ENCODE results near the gene TSPAN9. TPM values are rescaled to one million over a fixed set of nuclear protein-coding genes. Genes with fewer than 3 reads are reported as not detected.

The TSPAN9 gene
- total and polyA plus RNA-seq, 10 of the 15 experiments (the other 5 are each of a cell fraction or from before 2014, with no cell fraction given), result 0.03 to 1.0 (median 0.12) TPM; not detected in 5

DNA sequence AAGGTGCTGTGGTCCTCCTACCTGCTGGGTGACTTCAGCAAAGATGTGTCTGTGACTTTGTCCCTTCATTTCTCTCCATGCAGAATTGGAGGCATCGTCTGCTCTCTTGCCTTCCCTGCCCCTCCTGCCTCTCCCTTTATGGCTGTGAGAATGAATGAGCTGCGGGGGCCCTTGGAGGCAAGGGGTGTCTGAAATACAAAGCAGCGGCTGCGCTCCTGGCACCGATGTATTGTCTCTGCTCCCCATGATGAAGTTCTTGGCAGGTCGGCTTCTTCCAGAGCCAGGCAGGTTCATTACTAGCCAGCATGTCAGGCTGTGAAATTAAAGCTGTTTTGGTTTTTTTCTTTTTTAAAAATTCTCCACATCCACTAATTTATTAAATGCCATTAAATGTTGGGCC, 194.5 kb downstream of the TSPAN9 start:
- intact Hi-C loops (cut with micrococcal nuclease; ENCODE audit: unreplicated experiment), result no loop called here
- in situ Hi-C loops (cut with MboI), result loop anchor here (5.0 kb wide), 2 partner anchors 139 to 194 kb away; partner anchors contain the start of gene TSPAN9

More for the DNA sequence above, 194.5 kb downstream of the TSPAN9 start:
- FAIRE-seq, result no peak
- H3K4me3 ChIP-seq, result no peak overlapping the region
- ChIA-PET POLR2A (no interaction called here), RAD21 (ENCODE audit: unreplicated experiment) (no interaction called here), SMC1A (ENCODE audit: uncharacterized antibody, unreplicated experiment) (no interaction called here), CTCF (interaction anchor here (2.5 kb wide), 1 partner anchor 136 kb away, joined by 7 read pairs; no protein-coding TSS in a partner anchor)
- no peak overlapping the region for H2AFZ ChIP-seq (ENCODE audit: control insufficient read depth, low read depth, low read length)
- H3K36me3 ChIP-seq (ENCODE audit: control insufficient read depth in 2 of 2, insufficient read depth in 2 of 2, low read length in 1 of 2), result no peaks in the 10 kb centered on the region
- H3K9me3 ChIP-seq (replicated peaks; ENCODE audit: control insufficient read depth, insufficient read depth, low read length), result no peaks in the 10 kb centered on the region
- no peak for ATAC-seq
- H4K20me1 ChIP-seq (ENCODE audit: control insufficient read depth, insufficient read depth), result no peaks in the 10 kb centered on the region
- BruUV-seq (replicated peaks), result no TSS peak
- WGBS (ENCODE audit: insufficient coverage, insufficient replicate concordance, low lambda C conversion rate, missing lambda C conversion rate), result 48% methylated on average over 6 of the region's 6 CpGs
- H3K9ac ChIP-seq (ENCODE audit: control insufficient read depth, insufficient read depth, low read length), result no peak overlapping the region
- no peaks in the 10 kb centered on the region for H3K4me1 ChIP-seq (ENCODE audit: control insufficient read depth, insufficient read depth, low read length)
- no peaks in the 10 kb centered on the region; a peak in 2 of 4 replicates for H3K27me3 ChIP-seq (replicated peaks in 1 of 2; ENCODE audit: control insufficient read depth in 2 of 2, insufficient read depth in 2 of 2, low read length in 1 of 2)
- no peak overlapping the region for H3K4me2 ChIP-seq (ENCODE audit: control insufficient read depth, insufficient read depth)
- no peaks in the 10 kb centered on the region for H3K79me2 ChIP-seq (ENCODE audit: control insufficient read depth, insufficient read depth, low read length)
- no peak overlapping the region for H3K27ac ChIP-seq (ENCODE audit: control insufficient read depth, insufficient read depth)
- TF ChIP-seq, protein P1, sequence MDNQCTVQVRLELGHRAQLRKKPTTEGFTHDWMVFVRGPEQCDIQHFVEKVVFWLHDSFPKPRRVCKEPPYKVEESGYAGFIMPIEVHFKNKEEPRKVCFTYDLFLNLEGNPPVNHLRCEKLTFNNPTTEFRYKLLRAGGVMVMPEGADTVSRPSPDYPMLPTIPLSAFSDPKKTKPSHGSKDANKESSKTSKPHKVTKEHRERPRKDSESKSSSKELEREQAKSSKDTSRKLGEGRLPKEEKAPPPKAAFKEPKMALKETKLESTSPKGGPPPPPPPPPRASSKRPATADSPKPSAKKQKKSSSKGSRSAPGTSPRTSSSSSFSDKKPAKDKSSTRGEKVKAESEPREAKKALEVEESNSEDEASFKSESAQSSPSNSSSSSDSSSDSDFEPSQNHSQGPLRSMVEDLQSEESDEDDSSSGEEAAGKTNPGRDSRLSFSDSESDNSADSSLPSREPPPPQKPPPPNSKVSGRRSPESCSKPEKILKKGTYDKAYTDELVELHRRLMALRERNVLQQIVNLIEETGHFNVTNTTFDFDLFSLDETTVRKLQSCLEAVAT (IDR thresholded peaks at IDR 0.05), result no peak
- TF ChIP-seq TCF7 (IDR thresholded peaks at IDR 0.05; ENCODE audit: borderline replicate concordance) (no peak), EZH2 (IDR thresholded peaks at IDR 0.05; ENCODE audit: borderline replicate concordance, control insufficient read depth, low read depth, low read length) (no peak), ZNF274 (IDR thresholded peaks at IDR 0.05; ENCODE audit: insufficient read depth, insufficient read length) (no peak)
- TF ChIP-seq, protein P2, sequence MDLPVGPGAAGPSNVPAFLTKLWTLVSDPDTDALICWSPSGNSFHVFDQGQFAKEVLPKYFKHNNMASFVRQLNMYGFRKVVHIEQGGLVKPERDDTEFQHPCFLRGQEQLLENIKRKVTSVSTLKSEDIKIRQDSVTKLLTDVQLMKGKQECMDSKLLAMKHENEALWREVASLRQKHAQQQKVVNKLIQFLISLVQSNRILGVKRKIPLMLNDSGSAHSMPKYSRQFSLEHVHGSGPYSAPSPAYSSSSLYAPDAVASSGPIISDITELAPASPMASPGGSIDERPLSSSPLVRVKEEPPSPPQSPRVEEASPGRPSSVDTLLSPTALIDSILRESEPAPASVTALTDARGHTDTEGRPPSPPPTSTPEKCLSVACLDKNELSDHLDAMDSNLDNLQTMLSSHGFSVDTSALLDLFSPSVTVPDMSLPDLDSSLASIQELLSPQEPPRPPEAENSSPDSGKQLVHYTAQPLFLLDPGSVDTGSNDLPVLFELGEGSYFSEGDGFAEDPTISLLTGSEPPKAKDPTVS (IDR thresholded peaks at IDR 0.05; ENCODE audit: low read depth, low read length), result no peak
- TF ChIP-seq, protein P3, sequence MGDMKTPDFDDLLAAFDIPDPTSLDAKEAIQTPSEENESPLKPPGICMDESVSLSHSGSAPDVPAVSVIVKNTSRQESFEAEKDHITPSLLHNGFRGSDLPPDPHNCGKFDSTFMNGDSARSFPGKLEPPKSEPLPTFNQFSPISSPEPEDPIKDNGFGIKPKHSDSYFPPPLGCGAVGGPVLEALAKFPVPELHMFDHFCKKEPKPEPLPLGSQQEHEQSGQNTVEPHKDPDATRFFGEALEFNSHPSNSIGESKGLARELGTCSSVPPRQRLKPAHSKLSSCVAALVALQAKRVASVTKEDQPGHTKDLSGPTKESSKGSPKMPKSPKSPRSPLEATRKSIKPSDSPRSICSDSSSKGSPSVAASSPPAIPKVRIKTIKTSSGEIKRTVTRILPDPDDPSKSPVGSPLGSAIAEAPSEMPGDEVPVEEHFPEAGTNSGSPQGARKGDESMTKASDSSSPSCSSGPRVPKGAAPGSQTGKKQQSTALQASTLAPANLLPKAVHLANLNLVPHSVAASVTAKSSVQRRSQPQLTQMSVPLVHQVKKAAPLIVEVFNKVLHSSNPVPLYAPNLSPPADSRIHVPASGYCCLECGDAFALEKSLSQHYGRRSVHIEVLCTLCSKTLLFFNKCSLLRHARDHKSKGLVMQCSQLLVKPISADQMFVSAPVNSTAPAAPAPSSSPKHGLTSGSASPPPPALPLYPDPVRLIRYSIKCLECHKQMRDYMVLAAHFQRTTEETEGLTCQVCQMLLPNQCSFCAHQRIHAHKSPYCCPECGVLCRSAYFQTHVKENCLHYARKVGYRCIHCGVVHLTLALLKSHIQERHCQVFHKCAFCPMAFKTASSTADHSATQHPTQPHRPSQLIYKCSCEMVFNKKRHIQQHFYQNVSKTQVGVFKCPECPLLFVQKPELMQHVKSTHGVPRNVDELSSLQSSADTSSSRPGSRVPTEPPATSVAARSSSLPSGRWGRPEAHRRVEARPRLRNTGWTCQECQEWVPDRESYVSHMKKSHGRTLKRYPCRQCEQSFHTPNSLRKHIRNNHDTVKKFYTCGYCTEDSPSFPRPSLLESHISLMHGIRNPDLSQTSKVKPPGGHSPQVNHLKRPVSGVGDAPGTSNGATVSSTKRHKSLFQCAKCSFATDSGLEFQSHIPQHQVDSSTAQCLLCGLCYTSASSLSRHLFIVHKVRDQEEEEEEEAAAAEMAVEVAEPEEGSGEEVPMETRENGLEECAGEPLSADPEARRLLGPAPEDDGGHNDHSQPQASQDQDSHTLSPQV (IDR thresholded peaks at IDR 0.05), result no peak
- DNase-seq (ENCODE audit: low read depth, low spot score), result no peak
